Caki2 (cell line): Measurements from ENCODE around the gene C11orf68. TPM values are rescaled to one million over a fixed set of nuclear protein-coding genes. Genes with fewer than 3 reads are reported as not detected.

ENCODE experiments used
- DNase-seq: peaks from one replicate; pipeline ENCODE4 v3.0.0-alpha.2; 2015; ENCODE audit warnings: low read depth
- in situ Hi-C: cut with HindIII; loops from 2 replicates; pipeline ENCODE4 v1.10.0; 2016; ENCODE audit warnings: low sequenced_read_pairs, low pct_unique_long_range_greater_than_20kb, mixed read lengths
- total RNA-seq: library from RNA; depleted of rRNA; stranded (reverse); fragments of >200 nt; shearing (Covaris generic); gene quantifications from 2 replicates; pipeline ENCODE4 v1.2.3, GENCODE V29; 2014; ENCODE audit warnings: low replicate concordance

Gene C11orf68
- total RNA-seq, 1 experiment from 2014 or later = 36.3 TPM

- in situ Hi-C loops = no loop called here
- DNase-seq = no peak
Measured at GRCh38 chr11:65883058-65883761, 35.7 kb downstream of the C11orf68 start.

GRCh38 chr11:65882120-65883057, 36.5 kb downstream of the C11orf68 start:
- DNase-seq = no peak
- in situ Hi-C loops = no loop called here

GRCh38 chr11:65880844-65881421, 37.9 kb downstream of the C11orf68 start:
- no peak for DNase-seq
- in situ Hi-C loops = no loop called here

GRCh38 chr11:65880027-65880426, 38.8 kb downstream of the C11orf68 start:
- no peak for DNase-seq
- in situ Hi-C loops = no loop called here

- DNase-seq = no peak
- in situ Hi-C loops = no loop called here
Measured at GRCh38 chr11:65879617-65880016, 39.2 kb downstream of the C11orf68 start, which contains the start of gene CTSW. TSS of gene CTSW (plus strand) at chr11:65879837. CDS start at chr11:65879855, 18 bp downstream.

- in situ Hi-C loops = no loop called here
- DNase-seq = peak; percentile 95
Measured at GRCh38 chr11:65873318-65874156, 45.3 kb downstream of the C11orf68 start.

- no peak for DNase-seq
- in situ Hi-C loops = no loop called here
Measured at GRCh38 chr11:65872586-65873317, 46.1 kb downstream of the C11orf68 start, which contains the start of gene EFEMP2. TSS of gene EFEMP2 (minus strand) at chr11:65872800. CDS start at chr11:65872354, 446 bp downstream.

GRCh38 chr11:65871811-65872548, 46.9 kb downstream of the C11orf68 start:
- no peak for DNase-seq
- in situ Hi-C loops = no loop called here

GRCh38 chr11:65870706-65871681, 47.9 kb downstream of the C11orf68 start:
- DNase-seq = no peak
- in situ Hi-C loops = no loop called here

GRCh38 chr11:65870307-65870658, 48.6 kb downstream of the C11orf68 start:
- DNase-seq = no peak
- in situ Hi-C loops = no loop called here

GRCh38 chr11:65869643-65870306, 49.1 kb downstream of the C11orf68 start:
- DNase-seq = no peak
- in situ Hi-C loops = no loop called here

GRCh38 chr11:65868907-65869306, 50.0 kb downstream of the C11orf68 start:
- no peak for DNase-seq
- in situ Hi-C loops = no loop called here

- no peak for DNase-seq
- in situ Hi-C loops = no loop called here
Measured at GRCh38 chr11:65868076-65868667, 50.7 kb downstream of the C11orf68 start.

GRCh38 chr11:65867284-65868071, 51.4 kb downstream of the C11orf68 start:
- in situ Hi-C loops = no loop called here
- DNase-seq = no peak
